Measurements from ENCODE around the gene CA10. TPM values are rescaled to one million over a fixed set of nuclear protein-coding genes. Genes with fewer than 3 reads are reported as not detected.

Gene CA10
- total and polyA plus RNA-seq, 2 donors (not counting 1 experiment from before 2014, with no cell fraction given), result not detected

DNA sequence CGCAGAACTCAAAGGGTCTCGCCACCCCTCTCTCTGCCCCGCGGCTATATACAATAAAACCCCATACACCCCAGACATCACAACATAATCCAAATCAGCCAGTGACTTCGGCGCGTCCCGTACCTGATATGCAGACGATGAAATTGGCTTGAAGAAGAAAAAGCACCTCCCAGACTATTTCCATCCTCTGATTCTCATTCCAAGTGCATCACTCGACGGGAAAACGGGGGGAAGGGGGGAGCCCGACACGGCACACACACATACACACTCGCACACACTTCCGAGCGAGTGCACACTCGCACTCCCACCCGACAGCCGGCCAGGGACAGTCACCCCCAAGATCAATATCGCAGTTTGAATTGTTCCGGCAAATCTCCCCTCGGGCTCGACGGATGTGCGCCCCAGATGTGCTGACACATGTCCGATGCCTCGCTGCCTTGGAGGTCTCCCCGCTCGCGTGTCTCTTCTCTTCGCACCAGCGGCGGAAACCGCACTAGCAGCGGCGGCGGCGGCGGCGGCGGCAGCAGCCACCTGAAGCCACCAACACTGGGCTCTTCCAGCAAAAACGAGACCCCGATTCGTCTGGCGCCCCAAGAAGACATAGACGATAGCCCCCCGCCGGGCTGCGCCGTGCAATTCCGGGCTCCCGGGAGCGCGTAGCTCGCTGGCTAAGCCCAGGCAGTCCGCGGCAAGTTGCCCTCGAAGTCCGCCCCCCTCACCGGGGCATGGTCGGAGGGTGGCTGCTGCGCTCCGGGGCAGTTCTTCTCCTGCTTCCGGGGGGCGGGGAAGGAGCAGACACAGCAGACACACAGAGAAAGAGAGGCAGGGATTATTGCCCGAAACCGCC, 688 bp downstream of the CA10 start:
- H3K79me2 ChIP-seq (ENCODE audit: control insufficient read depth, insufficient read depth, low read length), result no peaks in the 10 kb centered on the region
- H3K27ac ChIP-seq (ENCODE audit: low read length in 2 of 2), result no peak overlapping the region
- intact Hi-C loops (cut with micrococcal nuclease), result no loop called here
- H3K9me3 Mint-ChIP-seq (ENCODE audit: insufficient read depth), result peaks cover 2% of the 10 kb centered on the region
- H3K27ac Mint-ChIP-seq, result no peak overlapping the region
- ChIA-PET CTCF (no interaction called here), POLR2A (no interaction called here)
- H3K4me3 ChIP-seq (ENCODE audit: control extremely low read depth in 1 of 5, extremely low read depth in 1 of 5, insufficient read depth in 1 of 5, low read depth in 2 of 5, low read length in 4 of 5), result no peak overlapping the region
- H3K27me3 Mint-ChIP-seq, result peaks cover 34% of the 10 kb centered on the region
- H3K4me1 ChIP-seq (ENCODE audit: control insufficient read depth in 2 of 2, insufficient read depth in 2 of 2, low read length in 2 of 2), result no peaks in the 10 kb centered on the region
- peaks cover 0 to 28% (median 0%) of the 10 kb centered on the region in 3 donors for H3K9me3 ChIP-seq (ENCODE audit: control extremely low read depth in 1 of 3, control insufficient read depth in 2 of 3, insufficient read depth in 1 of 3, low read length in 2 of 3)
- ATAC-seq (ENCODE audit: low read depth), result no peak
- DNase-seq, result no peak
- no peak overlapping the region for H3K9ac ChIP-seq (ENCODE audit: low read length)
- no peak for TF ChIP-seq EZH2 (IDR thresholded peaks at IDR 0.05; ENCODE audit: borderline replicate concordance, insufficient read depth, low read depth, low read length, poor library complexity, severe bottlenecking)
- TF ChIP-seq CTCF (IDR thresholded peaks at IDR 0.05), result no peak
- no peak overlapping the region for H2AFZ ChIP-seq (ENCODE audit: insufficient read depth, low read depth, low read length, poor library complexity, severe bottlenecking)
- no peaks in the 10 kb centered on the region for H3K4me1 Mint-ChIP-seq
- no peaks in the 10 kb centered on the region for H3K36me3 ChIP-seq (replicated peaks in 1 of 2; ENCODE audit: control extremely low read depth in 1 of 2, control insufficient read depth in 1 of 2, extremely low read depth in 1 of 2, insufficient read depth in 2 of 2, low read length in 1 of 2)
- 12% methylated on average over 66 of the region's 68 CpGs for WGBS (ENCODE audit: insufficient coverage)
- no peaks in the 10 kb centered on the region for H4K20me1 ChIP-seq (ENCODE audit: control insufficient read depth, insufficient read depth, low read length, poor library complexity, severe bottlenecking)
- peaks cover 0 to 39% (median 12%) of the 10 kb centered on the region in 4 experiments for H3K27me3 ChIP-seq (replicated peaks in 1 of 4; ENCODE audit: control extremely low read depth in 1 of 4, control insufficient read depth in 3 of 4, insufficient read depth in 4 of 4, low read length in 3 of 4)
- H3K4me3 Mint-ChIP-seq, result no peak overlapping the region
- no peak overlapping the region for H3K4me2 ChIP-seq (replicated peaks; ENCODE audit: low read depth, low read length, poor library complexity, severe bottlenecking)
